OCI-M2 (cell line): ENCODE data around the gene BCS1L.
A peak's percentile ranks its signal among the peaks of the same experiment; 100 is the strongest.

ENCODE experiments used
- DNase-seq: peaks from one replicate; lab custom pipeline; 2025; ENCODE audit not compliant: unreplicated experiment; lab: John Stamatoyannopoulos, UW

Gene BCS1L

GRCh38 chr2:218659988-218660358, 490 bp downstream of the BCS1L start:
- DNase-seq: no peak

- DNase-seq: no peak
Measured at GRCh38 chr2:218662377-218662776, 2.9 kb downstream of the BCS1L start.

GRCh38 chr2:218662827-218663226, 3.3 kb downstream of the BCS1L start:
- no peak for DNase-seq

- DNase-seq: no peak
Measured at GRCh38 chr2:218663901-218664300, 4.4 kb downstream of the BCS1L start.

GRCh38 chr2:218664653-218665052, 5.2 kb downstream of the BCS1L start:
- DNase-seq: no peak

- DNase-seq: no peak
Measured at GRCh38 chr2:218671097-218671653, 11.7 kb downstream of the BCS1L start.

GRCh38 chr2:218671654-218672566, 12.4 kb downstream of the BCS1L start, which contains the start of the genes RNF25 and STK36:
TSS of gene RNF25 (minus strand) at chr2:218672002. CDS start at chr2:218671970, 32 bp downstream.
TSS of gene STK36 (plus strand) at chr2:218672086. CDS start at chr2:218672830, 744 bp downstream.
- DNase-seq: peak; percentile 31

GRCh38 chr2:218679119-218679518, 19.6 kb downstream of the BCS1L start:
- DNase-seq: no peak

GRCh38 chr2:218680061-218680460, 20.6 kb downstream of the BCS1L start:
- DNase-seq: no peak

GRCh38 chr2:218687400-218688060, 28.0 kb downstream of the BCS1L start:
- DNase-seq: peak; percentile 14

GRCh38 chr2:218691234-218691633, 31.8 kb downstream of the BCS1L start:
- DNase-seq: no peak

GRCh38 chr2:218694405-218695145, 35.1 kb downstream of the BCS1L start:
- DNase-seq: no peak

GRCh38 chr2:218698885-218699284, 39.4 kb downstream of the BCS1L start:
- no peak for DNase-seq

GRCh38 chr2:218701806-218702205, 42.3 kb downstream of the BCS1L start:
- no peak for DNase-seq

GRCh38 chr2:218703341-218703740, 43.9 kb downstream of the BCS1L start:
- DNase-seq: no peak

GRCh38 chr2:218708086-218708485, 48.6 kb downstream of the BCS1L start:
- DNase-seq: no peak

GRCh38 chr2:218709908-218710307, 50.4 kb downstream of the BCS1L start:
- no peak for DNase-seq

GRCh38 chr2:218710334-218710686, 50.8 kb downstream of the BCS1L start:
- no peak for DNase-seq

GRCh38 chr2:218710687-218711549, 51.4 kb downstream of the BCS1L start, which contains the start of gene TTLL4:
TSS of gene TTLL4 (plus strand) at chr2:218710835. CDS start at chr2:218737677, 26,842 bp downstream.
- DNase-seq: peak; percentile 52

- DNase-seq: no peak
Measured at GRCh38 chr2:218711550-218711929, 52.1 kb downstream of the BCS1L start.
